Measurements from ENCODE around the gene CTCFL. TPM values are rescaled to one million over a fixed set of nuclear protein-coding genes. Genes with fewer than 3 reads are reported as not detected.

The CTCFL gene
- total and polyA plus RNA-seq, 4 donors = 0.05 to 0.08 (median 0.08) TPM; not detected in 1

DNA sequence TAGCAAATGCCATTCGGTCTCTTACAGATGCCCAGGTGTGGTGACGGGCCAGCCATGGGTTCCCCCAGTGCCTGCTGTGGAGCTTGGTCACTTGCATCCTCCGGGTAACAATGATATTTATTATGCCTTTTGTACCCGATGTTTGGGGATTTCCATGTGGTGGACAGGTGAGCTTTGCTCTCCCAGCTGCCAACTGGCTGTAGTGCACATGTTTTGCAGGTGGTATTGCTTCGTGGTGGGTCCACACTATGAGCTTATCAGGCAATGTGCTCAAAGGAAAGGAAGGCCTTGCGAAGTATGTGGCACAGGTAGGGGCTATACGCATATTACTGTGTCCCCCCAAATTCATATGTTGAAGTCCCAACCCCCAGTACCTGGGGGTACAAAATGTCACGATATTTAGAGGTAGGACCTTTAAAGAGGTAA is 4.2 kb upstream of the CTCFL start:
- Histone ChIP-seq H3K4me3 (ENCODE audit: low read depth in 1 of 3, low read length in 3 of 3) (no peak overlapping the region), H3K36me3 (ENCODE audit: control insufficient read depth in 4 of 4, insufficient read depth in 3 of 4, low read depth in 1 of 4, low read length in 3 of 4) (no peaks in the 10 kb centered on the region), H3K9me3 (ENCODE audit: control insufficient read depth in 4 of 4, low read length in 3 of 4) (no peaks in the 10 kb centered on the region), H3K4me1 (ENCODE audit: control insufficient read depth in 4 of 4, insufficient read depth in 4 of 4, low read length in 3 of 4) (peaks cover 10 to 41% (median 29%) of the 10 kb centered on the region in 4 donors), H3K27me3 (ENCODE audit: control insufficient read depth in 4 of 4, insufficient read depth in 4 of 4, low read length in 3 of 4) (no peaks in the 10 kb centered on the region), H3K27ac (ENCODE audit: low read depth in 1 of 2, low read length in 2 of 2) (peak overlapping the region; percentile 22 to 74), H3K9ac (ENCODE audit: low read depth in 1 of 2, low read length in 2 of 2) (no peak overlapping the region)
- TF ChIP-seq, protein P1, sequence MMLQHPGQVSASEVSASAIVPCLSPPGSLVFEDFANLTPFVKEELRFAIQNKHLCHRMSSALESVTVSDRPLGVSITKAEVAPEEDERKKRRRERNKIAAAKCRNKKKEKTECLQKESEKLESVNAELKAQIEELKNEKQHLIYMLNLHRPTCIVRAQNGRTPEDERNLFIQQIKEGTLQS (IDR thresholded peaks at IDR 0.05) = no peak
- TF ChIP-seq FOXA1 (IDR thresholded peaks at IDR 0.05) = no peak
- TF ChIP-seq, protein P2, sequence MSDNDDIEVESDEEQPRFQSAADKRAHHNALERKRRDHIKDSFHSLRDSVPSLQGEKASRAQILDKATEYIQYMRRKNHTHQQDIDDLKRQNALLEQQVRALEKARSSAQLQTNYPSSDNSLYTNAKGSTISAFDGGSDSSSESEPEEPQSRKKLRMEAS (IDR thresholded peaks at IDR 0.05) = peak; percentile 58
- no peak for TF ChIP-seq JUND (IDR thresholded peaks at IDR 0.05)
- no peak for TF ChIP-seq HNF4G (IDR thresholded peaks at IDR 0.05)
- TF ChIP-seq RXRA (IDR thresholded peaks at IDR 0.05) = no peak
- no peak for TF ChIP-seq FOXA2 (IDR thresholded peaks at IDR 0.05)
- no peak for TF ChIP-seq YY1 (IDR thresholded peaks at IDR 0.05)
- TF ChIP-seq HNF4A (conservative IDR thresholded peaks at IDR 0.05) = peak in 1 of 2 donors; percentile 37
- 73% methylated on average over 8 of the region's 8 CpGs for WGBS
- DNase-seq (ENCODE audit: low spot score) = no peak

DNA sequence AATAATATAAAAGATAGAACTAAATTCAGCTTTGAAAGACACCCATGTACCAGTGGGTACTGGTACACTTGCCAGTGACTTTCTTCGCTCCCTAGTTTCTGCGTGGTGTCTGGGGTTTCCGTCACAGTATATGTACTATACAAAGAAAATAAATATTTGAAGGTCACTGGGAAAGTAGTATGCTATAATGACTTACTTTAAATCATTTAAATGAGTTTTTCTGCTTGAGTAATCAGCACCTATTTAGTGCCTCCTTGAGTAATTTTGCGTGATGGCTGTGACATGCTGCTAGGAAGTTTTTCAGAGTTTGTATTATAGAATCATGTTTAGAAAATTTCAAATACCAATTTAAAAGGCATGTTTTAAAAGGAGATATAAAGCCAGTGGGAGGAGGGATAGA is 3.2 kb upstream of the CTCFL start:
- no peaks in the 10 kb centered on the region for H3K36me3 ChIP-seq (ENCODE audit: control insufficient read depth in 4 of 4, insufficient read depth in 3 of 4, low read depth in 1 of 4, low read length in 3 of 4)
- peak overlapping the region; percentile 74 to 84 for H3K27ac ChIP-seq (ENCODE audit: low read depth in 1 of 2, low read length in 2 of 2)
- H3K9ac ChIP-seq (ENCODE audit: low read depth in 1 of 2, low read length in 2 of 2) = peak overlapping the region in 1 of 2 donors; percentile 32
- no peaks in the 10 kb centered on the region for H3K27me3 ChIP-seq (ENCODE audit: control insufficient read depth in 4 of 4, insufficient read depth in 4 of 4, low read length in 3 of 4)
- TF ChIP-seq JUND (IDR thresholded peaks at IDR 0.05) (peak in 1 of 2 donors; percentile 1), HNF4G (IDR thresholded peaks at IDR 0.05) (no peak)
- TF ChIP-seq, protein P3, sequence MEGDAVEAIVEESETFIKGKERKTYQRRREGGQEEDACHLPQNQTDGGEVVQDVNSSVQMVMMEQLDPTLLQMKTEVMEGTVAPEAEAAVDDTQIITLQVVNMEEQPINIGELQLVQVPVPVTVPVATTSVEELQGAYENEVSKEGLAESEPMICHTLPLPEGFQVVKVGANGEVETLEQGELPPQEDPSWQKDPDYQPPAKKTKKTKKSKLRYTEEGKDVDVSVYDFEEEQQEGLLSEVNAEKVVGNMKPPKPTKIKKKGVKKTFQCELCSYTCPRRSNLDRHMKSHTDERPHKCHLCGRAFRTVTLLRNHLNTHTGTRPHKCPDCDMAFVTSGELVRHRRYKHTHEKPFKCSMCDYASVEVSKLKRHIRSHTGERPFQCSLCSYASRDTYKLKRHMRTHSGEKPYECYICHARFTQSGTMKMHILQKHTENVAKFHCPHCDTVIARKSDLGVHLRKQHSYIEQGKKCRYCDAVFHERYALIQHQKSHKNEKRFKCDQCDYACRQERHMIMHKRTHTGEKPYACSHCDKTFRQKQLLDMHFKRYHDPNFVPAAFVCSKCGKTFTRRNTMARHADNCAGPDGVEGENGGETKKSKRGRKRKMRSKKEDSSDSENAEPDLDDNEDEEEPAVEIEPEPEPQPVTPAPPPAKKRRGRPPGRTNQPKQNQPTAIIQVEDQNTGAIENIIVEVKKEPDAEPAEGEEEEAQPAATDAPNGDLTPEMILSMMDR (IDR thresholded peaks at IDR 0.05; ENCODE audit: low read depth, low read length, missing input control) = no peak
- no peak for DNase-seq (ENCODE audit: low spot score)
- H3K4me1 ChIP-seq (ENCODE audit: control insufficient read depth in 4 of 4, insufficient read depth in 4 of 4, low read length in 3 of 4) = peaks cover 10 to 41% (median 27%) of the 10 kb centered on the region in 4 donors
- no peaks in the 10 kb centered on the region for H3K9me3 ChIP-seq (ENCODE audit: control insufficient read depth in 4 of 4, low read length in 3 of 4)
- WGBS = 84% methylated on average over 4 of the region's 4 CpGs
- H3K4me3 ChIP-seq (ENCODE audit: low read depth in 1 of 3, low read length in 3 of 3) = no peak overlapping the region

DNA sequence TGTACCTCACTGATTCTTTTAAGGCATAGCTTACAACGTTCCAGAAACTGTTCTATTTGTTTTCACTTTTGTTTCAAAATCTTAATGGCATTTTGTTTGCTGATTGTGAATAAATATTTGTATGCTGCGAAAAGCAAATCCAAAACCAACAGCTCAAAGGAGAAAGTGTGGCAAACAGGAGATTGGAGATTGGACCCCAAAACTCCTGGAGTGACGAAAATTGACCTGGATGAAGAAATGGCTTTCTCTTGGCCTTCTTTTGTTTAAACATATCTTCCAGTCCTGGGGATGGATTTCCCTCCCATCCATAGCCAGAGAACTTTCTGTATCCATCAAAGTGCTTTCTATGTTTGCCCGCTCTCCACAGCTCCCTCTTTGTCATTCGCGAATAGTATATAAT is 2.8 kb upstream of the CTCFL start:
- 46% methylated on average over 6 of the region's 6 CpGs for WGBS
- no peaks in the 10 kb centered on the region for H3K36me3 ChIP-seq (ENCODE audit: control insufficient read depth in 4 of 4, insufficient read depth in 3 of 4, low read depth in 1 of 4, low read length in 3 of 4)
- H3K27ac ChIP-seq (ENCODE audit: low read depth in 1 of 2, low read length in 2 of 2) = peak overlapping the region; percentile 74 to 84
- TF ChIP-seq RXRA (IDR thresholded peaks at IDR 0.05) (peak; percentile 59 to 92), FOXA1 (IDR thresholded peaks at IDR 0.05) (peak; percentile 47), TAF1 (conservative IDR thresholded peaks at IDR 0.05) (no peak), RAD21 (IDR thresholded peaks at IDR 0.05) (peak; percentile 55), NR2F2 (IDR thresholded peaks at IDR 0.05) (no peak), FOXA2 (IDR thresholded peaks at IDR 0.05) (peak; percentile 59), YY1 (IDR thresholded peaks at IDR 0.05) (peak; percentile 70), EGR1 (IDR thresholded peaks at IDR 0.05; ENCODE audit: low read depth in 2 of 2) (no peak), HNF4G (IDR thresholded peaks at IDR 0.05) (no peak)
- TF ChIP-seq, protein P4, sequence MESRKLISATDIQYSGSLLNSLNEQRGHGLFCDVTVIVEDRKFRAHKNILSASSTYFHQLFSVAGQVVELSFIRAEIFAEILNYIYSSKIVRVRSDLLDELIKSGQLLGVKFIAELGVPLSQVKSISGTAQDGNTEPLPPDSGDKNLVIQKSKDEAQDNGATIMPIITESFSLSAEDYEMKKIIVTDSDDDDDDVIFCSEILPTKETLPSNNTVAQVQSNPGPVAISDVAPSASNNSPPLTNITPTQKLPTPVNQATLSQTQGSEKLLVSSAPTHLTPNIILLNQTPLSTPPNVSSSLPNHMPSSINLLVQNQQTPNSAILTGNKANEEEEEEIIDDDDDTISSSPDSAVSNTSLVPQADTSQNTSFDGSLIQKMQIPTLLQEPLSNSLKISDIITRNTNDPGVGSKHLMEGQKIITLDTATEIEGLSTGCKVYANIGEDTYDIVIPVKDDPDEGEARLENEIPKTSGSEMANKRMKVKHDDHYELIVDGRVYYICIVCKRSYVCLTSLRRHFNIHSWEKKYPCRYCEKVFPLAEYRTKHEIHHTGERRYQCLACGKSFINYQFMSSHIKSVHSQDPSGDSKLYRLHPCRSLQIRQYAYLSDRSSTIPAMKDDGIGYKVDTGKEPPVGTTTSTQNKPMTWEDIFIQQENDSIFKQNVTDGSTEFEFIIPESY (IDR thresholded peaks at IDR 0.05) = peak; percentile 51
- TF ChIP-seq, protein P3 (IDR thresholded peaks at IDR 0.05; ENCODE audit: low read depth, low read length, missing input control) = no peak
- TF ChIP-seq, protein P5, sequence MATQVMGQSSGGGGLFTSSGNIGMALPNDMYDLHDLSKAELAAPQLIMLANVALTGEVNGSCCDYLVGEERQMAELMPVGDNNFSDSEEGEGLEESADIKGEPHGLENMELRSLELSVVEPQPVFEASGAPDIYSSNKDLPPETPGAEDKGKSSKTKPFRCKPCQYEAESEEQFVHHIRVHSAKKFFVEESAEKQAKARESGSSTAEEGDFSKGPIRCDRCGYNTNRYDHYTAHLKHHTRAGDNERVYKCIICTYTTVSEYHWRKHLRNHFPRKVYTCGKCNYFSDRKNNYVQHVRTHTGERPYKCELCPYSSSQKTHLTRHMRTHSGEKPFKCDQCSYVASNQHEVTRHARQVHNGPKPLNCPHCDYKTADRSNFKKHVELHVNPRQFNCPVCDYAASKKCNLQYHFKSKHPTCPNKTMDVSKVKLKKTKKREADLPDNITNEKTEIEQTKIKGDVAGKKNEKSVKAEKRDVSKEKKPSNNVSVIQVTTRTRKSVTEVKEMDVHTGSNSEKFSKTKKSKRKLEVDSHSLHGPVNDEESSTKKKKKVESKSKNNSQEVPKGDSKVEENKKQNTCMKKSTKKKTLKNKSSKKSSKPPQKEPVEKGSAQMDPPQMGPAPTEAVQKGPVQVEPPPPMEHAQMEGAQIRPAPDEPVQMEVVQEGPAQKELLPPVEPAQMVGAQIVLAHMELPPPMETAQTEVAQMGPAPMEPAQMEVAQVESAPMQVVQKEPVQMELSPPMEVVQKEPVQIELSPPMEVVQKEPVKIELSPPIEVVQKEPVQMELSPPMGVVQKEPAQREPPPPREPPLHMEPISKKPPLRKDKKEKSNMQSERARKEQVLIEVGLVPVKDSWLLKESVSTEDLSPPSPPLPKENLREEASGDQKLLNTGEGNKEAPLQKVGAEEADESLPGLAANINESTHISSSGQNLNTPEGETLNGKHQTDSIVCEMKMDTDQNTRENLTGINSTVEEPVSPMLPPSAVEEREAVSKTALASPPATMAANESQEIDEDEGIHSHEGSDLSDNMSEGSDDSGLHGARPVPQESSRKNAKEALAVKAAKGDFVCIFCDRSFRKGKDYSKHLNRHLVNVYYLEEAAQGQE (IDR thresholded peaks at IDR 0.05) = peak; percentile 22
- TF ChIP-seq, protein P1 (IDR thresholded peaks at IDR 0.05) = peak; percentile 17
- TF ChIP-seq, protein P2 (IDR thresholded peaks at IDR 0.05) = no peak

More for the DNA sequence above, 2.8 kb upstream of the CTCFL start:
- H3K4me3 ChIP-seq (ENCODE audit: low read depth in 1 of 3, low read length in 3 of 3) = no peak overlapping the region
- peaks cover 9 to 37% (median 26%) of the 10 kb centered on the region in 4 donors for H3K4me1 ChIP-seq (ENCODE audit: control insufficient read depth in 4 of 4, insufficient read depth in 4 of 4, low read length in 3 of 4)
- DNase-seq (ENCODE audit: low spot score) = no peak
- H3K9ac ChIP-seq (ENCODE audit: low read depth in 1 of 2, low read length in 2 of 2) = peak overlapping the region in 1 of 2 donors; percentile 54
- no peaks in the 10 kb centered on the region for H3K9me3 ChIP-seq (ENCODE audit: control insufficient read depth in 4 of 4, low read length in 3 of 4)
- H3K27me3 ChIP-seq (ENCODE audit: control insufficient read depth in 4 of 4, insufficient read depth in 4 of 4, low read length in 3 of 4) = no peaks in the 10 kb centered on the region

Measured in liver (tissue), 9 donors.